ENCODE results near the gene MYOF. TPM values are rescaled to one million over a fixed set of nuclear protein-coding genes. Genes with fewer than 3 reads are reported as not detected.

Gene MYOF
- total and polyA plus RNA-seq, 9 of the 15 experiments (the other 6 are each of a cell fraction or from before 2014, with no cell fraction given): 0.06 to 0.27 TPM; not detected in 7

DNA sequence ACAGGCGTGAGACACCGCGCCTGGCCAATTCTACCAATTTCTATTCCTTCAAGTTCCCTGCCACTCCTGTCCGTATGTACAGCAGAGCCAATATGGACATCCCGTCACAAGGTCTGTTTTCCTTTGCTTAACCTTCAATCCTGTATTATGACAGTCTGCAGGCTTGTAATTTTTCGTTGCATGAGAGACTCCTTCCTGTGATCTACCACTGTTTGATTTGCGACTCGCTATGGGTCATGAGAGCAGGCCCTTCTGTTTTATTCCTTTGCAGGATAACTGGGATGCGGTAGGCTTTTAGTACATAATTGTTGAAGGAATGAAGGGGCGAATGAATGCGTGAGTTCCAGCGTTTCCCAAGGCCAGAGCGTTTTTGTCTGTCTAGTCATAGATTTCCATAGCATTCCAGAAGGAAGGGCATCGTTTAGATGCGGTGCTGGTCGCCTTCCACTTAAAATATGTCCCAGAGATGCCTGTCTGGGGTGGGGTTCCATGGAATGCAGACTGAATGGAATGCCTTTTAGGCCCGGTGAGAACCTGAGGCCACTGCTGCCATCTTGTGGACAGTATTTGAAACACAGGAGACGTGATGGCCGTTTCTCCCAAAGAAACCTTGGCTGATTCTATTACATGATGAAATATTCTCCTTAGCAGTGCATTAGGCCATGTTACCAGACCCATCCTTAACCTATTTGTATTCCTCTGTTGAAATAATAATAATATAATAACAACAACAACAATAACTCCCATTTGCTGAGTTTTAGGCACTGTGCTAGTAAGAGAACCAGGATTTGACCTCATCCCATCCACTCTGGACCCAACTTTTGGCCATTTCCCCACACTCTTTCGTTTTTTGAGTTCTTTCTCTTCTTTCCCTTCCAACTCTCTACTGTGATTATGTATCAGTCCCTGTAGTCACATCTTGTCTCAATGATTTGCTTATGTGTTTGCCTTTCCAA, 193.2 kb downstream of the MYOF start (continued):
- TF ChIP-seq, protein P1, sequence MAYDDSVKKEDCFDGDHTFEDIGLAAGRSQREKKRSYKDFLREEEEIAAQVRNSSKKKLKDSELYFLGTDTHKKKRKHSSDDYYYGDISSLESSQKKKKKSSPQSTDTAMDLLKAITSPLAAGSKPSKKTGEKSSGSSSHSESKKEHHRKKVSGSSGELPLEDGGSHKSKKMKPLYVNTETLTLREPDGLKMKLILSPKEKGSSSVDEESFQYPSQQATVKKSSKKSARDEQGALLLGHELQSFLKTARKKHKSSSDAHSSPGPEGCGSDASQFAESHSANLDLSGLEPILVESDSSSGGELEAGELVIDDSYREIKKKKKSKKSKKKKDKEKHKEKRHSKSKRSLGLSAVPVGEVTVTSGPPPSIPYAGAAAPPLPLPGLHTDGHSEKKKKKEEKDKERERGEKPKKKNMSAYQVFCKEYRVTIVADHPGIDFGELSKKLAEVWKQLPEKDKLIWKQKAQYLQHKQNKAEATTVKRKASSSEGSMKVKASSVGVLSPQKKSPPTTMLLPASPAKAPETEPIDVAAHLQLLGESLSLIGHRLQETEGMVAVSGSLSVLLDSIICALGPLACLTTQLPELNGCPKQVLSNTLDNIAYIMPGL (CRISPR knock-in tag; IDR thresholded peaks at IDR 0.05): no peak
- TF ChIP-seq CEBPG (CRISPR knock-in tag; IDR thresholded peaks at IDR 0.05): no peak
- peak in 1 of 2 experiments; percentile 43; a peak in 1 of 4 replicates for TF ChIP-seq CEBPG (tag; conservative IDR thresholded peaks at IDR 0.05 in 1 of 2, IDR thresholded peaks at IDR 0.05 in 1 of 2)
- no peak for TF ChIP-seq POU5F1 (IDR thresholded peaks at IDR 0.05; ENCODE audit: borderline replicate concordance, low read depth, low read length, partially characterized antibody)
- TF ChIP-seq, protein P2, sequence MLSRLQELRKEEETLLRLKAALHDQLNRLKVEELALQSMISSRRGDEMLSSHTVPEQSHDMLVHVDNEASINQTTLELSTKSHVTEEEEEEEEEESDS (CRISPR knock-in tag; IDR thresholded peaks at IDR 0.05): no peak
- no peak for TF ChIP-seq ZNF589 (CRISPR knock-in tag; IDR thresholded peaks at IDR 0.05; ENCODE audit: low read depth)
- TF ChIP-seq, protein P3, sequence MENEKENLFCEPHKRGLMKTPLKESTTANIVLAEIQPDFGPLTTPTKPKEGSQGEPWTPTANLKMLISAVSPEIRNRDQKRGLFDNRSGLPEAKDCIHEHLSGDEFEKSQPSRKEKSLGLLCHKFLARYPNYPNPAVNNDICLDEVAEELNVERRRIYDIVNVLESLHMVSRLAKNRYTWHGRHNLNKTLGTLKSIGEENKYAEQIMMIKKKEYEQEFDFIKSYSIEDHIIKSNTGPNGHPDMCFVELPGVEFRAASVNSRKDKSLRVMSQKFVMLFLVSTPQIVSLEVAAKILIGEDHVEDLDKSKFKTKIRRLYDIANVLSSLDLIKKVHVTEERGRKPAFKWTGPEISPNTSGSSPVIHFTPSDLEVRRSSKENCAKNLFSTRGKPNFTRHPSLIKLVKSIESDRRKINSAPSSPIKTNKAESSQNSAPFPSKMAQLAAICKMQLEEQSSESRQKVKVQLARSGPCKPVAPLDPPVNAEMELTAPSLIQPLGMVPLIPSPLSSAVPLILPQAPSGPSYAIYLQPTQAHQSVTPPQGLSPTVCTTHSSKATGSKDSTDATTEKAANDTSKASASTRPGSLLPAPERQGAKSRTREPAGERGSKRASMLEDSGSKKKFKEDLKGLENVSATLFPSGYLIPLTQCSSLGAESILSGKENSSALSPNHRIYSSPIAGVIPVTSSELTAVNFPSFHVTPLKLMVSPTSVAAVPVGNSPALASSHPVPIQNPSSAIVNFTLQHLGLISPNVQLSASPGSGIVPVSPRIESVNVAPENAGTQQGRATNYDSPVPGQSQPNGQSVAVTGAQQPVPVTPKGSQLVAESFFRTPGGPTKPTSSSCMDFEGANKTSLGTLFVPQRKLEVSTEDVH (IDR thresholded peaks at IDR 0.05; ENCODE audit: low read depth, partially characterized antibody): no peak
- no peak for TF ChIP-seq RHOXF2B (CRISPR knock-in tag; conservative IDR thresholded peaks at IDR 0.05)
- TF ChIP-seq, protein P4, sequence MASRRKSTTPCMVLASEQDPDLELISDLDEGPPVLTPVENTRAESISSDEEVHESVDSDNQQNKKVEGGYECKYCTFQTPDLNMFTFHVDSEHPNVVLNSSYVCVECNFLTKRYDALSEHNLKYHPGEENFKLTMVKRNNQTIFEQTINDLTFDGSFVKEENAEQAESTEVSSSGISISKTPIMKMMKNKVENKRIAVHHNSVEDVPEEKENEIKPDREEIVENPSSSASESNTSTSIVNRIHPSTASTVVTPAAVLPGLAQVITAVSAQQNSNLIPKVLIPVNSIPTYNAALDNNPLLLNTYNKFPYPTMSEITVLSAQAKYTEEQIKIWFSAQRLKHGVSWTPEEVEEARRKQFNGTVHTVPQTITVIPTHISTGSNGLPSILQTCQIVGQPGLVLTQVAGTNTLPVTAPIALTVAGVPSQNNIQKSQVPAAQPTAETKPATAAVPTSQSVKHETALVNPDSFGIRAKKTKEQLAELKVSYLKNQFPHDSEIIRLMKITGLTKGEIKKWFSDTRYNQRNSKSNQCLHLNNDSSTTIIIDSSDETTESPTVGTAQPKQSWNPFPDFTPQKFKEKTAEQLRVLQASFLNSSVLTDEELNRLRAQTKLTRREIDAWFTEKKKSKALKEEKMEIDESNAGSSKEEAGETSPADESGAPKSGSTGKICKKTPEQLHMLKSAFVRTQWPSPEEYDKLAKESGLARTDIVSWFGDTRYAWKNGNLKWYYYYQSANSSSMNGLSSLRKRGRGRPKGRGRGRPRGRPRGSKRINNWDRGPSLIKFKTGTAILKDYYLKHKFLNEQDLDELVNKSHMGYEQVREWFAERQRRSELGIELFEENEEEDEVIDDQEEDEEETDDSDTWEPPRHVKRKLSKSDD (conservative IDR thresholded peaks at IDR 0.05; ENCODE audit: low read length): no peak
- TF ChIP-seq KLF1 (tag; IDR thresholded peaks at IDR 0.05): peak; percentile 75; the same call in 1 of the 2 replicates
- no peak for TF ChIP-seq PRMT5 (CRISPR knock-in tag; IDR thresholded peaks at IDR 0.05)
- TF ChIP-seq FOSL1 (tag; conservative IDR thresholded peaks at IDR 0.05): no peak
- TF ChIP-seq ZNF644 (tag; IDR thresholded peaks at IDR 0.05; ENCODE audit: low read depth): no peak
- no peak for TF ChIP-seq NCOA6 (IDR thresholded peaks at IDR 0.05)
- peak; percentile 72 to 96; a peak in 3 of 4 replicates for TF ChIP-seq TEAD1 (CRISPR knock-in tag; IDR thresholded peaks at IDR 0.05)
- no peak for TF ChIP-seq MXI1 (IDR thresholded peaks at IDR 0.05; ENCODE audit: low read depth, low read length)
- TF ChIP-seq GTF2E2 (tag; IDR thresholded peaks at IDR 0.05): no peak
- no peak for TF ChIP-seq KLF10 (CRISPR knock-in tag; IDR thresholded peaks at IDR 0.05)

Data from K562 (cell line).